GM19324 (cell line): Measurements from ENCODE around the gene CMSS1.

Experiments used
- ATAC-seq: cut with Tn5 transposase; IDR thresholded peaks from one replicate; pipeline ENCODE4 v1.9.1; 2021; ENCODE audit warnings: mild to moderate bottlenecking, moderate library complexity; ENCODE audit not compliant: unreplicated experiment, low FRiP score

CMSS1 gene

DNA sequence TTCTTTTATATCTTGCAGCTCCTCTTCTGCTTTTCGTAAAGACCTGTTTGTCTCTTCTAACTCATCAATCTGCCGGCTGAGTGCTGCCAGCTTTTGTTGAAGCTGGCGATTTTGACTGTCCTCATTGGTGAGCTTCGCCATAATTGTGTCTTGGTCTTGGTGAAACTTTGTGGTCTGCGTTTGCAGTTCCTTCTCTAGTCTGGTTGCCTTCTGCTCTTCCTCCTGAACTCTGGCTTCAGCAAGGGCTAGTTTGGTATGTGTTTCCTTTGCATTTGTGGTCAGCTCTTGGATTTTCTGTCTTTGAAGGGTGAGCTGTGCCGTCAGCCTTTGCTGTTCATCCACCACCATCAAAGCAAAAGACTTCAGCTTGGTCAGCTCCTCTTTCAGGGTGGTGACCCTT lies 32.9 kb downstream of the CMSS1 start:
- ATAC-seq: no peak

DNA sequence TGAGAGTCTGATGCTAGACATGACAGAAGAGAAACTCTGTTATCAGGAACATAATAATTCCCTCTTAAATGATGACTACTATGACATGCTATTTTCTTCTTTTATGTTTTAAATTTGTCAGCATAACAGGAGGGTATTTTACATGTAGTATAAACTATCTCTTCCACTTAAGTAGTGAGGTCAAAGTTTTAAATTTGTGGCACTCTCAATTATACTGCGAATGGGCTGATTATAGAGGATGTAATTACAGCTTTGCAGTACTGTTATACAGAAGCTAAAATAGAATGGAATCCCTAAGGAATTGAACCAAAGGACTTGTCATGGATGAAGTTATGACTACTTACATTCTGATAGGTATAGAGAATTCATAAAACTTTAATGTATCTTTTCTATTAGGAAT lies 34.3 kb downstream of the CMSS1 start:
- no peak for ATAC-seq

DNA sequence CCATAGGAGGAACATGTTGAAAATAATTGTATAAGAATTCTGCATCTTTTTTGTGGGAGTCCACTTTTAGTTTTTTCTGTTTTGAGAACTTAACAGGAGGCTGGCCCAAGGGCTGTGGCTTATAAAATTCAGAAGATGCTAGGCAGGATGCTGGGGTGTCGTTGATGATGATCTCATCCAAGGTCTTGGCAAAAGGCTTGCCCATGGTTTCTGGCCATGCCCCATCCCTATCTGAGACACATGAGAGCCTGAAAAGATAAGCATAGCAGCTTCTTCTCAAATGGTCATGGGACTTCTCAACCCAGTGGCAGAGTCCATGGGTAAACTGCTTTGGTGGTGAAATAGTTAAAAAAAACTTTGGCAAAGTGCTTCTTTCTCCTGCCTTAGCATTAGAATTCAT lies 35.2 kb downstream of the CMSS1 start:
- ATAC-seq: no peak

DNA sequence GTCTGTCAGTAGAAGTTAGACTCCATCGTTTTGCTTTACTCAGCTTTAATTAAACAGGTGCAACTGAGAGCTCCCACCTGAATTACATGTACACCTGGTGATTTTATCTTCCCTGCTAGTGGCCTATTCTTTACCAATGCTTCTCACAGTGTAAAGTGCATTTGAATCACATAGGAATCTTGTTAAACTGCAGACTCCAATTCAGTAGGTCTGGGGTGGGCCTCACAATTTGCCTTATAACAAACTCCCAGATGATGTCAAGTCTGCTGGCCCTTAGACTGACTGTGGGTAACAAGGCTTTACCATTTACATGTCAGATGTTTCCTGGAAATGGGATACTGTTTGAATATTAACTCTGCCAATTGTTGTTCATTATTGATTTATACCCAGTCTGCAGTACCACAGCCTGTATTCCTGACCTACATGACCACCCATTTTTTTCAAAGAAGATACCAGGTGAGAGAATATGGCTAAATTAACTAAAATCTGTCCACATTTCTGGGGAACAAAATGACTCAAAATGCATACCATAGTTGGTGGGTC lies 37.2 kb downstream of the CMSS1 start:
- ATAC-seq: no peak

DNA sequence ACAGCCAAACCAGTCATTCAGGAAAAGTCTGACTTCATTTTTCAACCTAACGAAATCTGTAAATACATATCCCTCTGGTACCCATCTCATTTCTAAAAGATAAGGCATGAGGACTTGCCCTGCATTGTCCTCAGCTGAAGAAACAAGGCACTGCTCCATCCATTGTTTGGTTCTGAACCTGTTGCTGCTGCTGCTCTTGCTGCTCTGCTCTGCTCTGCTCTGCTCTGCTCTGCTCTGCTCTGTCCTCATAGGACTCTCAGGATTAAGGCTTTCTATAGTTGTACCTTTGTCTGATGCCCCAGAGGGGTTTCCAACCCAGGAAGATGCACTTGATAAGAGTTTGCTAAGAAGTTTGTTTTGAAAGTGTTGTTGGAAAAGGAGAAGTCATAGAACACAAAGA lies 38.2 kb downstream of the CMSS1 start:
- ATAC-seq: no peak

DNA sequence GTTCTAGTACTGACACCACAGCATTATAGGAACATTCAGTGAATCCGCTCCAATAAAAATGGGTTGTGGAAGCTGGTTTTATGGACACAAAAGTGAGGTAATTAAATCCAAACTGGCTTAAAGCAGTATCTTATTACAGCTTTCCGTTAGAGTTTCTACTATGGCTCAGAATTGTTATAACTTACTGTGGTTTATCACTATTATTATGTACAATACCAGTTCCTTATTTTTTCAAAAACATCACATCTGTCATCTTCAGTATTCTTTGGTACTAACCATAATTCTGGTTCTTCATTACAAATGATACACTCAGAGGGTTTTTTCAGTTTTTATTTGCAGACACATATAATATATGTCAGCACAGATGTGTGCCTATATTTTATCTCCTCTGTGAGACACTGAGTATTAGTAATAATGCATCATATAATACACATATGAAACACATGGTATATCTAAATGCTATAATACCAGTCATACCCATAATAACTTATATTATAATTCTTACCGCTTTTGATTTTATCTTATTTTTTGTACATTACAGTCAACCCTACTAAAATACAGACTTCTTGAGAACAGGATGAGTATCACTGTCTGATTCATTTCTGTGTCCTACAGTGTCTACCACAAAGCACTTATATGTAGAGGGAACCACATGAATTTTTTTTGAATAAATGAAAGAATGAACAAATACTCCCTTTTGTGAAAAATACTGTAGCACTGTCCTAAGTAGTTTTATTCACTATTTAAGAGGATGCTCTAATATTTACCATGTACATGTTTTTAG lies 39.0 kb downstream of the CMSS1 start:
- no peak for ATAC-seq

DNA sequence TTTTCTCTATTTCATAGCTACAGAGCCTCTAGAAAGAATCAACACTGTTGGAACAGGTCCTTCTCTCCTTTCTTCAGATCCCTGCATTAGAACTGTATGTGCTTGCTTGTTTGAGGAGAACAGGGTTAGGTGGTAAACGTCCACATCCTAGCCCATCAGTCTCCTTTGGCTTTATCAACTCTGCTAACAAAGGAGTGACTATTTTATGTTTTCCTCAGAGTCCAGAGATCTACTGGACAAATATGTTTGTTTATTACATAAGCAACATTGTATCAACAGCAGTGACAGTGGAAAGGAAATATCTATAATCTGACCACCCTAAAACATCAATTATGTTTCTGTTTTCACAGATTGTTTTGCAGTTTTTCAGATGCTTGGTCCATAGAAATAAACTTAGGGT lies 39.6 kb downstream of the CMSS1 start:
- no peak for ATAC-seq

DNA sequence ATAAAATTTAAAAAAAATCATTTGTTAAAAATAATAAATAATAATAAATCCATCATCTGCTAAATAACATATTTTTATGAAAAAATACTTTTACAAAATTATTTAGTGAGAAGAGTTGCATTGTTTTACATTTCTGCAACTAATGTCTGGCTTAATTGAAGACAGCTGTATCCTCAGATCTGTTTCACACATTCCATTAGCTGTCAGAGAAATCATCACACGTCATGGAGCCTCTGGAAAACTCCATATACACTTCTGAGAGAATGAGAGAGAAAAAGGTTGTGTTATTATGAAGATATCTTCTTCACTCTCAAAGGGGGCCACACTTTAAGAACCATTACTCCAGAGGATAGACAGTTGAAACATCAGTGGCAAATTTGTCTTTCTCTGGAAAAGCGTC lies 40.8 kb downstream of the CMSS1 start:
- no peak for ATAC-seq

DNA sequence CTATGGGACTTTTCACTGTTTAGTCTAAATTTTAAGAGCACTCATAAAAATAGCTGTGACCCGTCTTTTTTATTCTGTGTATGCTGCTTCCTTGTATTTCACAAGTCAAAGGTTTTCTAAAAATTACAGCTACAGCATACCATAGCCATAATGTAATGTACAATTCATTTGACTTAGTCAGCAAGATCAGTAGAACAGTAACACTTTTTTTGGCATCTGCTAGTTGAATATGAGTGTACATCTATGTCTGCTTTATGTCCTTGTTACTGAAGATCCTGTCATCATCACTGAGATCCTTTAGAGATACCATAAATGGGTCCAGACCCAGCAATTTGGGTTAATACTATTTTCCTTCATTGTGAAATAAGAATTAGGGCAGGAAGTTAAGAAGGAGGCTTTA lies 42.2 kb downstream of the CMSS1 start:
- ATAC-seq: no peak

DNA sequence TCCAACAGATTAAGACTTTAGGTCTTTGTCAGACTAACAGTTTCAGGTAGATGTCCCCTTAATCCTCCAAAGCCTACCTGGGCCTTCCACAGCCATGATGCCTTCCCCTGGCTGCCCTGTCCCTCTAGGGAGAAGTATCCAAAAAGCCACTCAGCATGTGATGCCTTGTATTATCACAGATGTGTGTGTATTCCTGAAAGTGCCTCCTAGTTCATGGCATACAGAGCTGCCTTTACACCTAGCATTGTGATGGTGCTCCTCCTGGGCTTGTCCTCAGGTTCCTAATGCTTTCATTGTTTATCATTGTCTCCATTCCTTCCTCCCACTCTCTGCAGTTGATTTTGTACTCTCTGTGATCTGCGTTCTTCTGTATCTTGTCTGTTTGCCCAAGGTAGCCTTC lies 43.6 kb downstream of the CMSS1 start:
- no peak for ATAC-seq

DNA sequence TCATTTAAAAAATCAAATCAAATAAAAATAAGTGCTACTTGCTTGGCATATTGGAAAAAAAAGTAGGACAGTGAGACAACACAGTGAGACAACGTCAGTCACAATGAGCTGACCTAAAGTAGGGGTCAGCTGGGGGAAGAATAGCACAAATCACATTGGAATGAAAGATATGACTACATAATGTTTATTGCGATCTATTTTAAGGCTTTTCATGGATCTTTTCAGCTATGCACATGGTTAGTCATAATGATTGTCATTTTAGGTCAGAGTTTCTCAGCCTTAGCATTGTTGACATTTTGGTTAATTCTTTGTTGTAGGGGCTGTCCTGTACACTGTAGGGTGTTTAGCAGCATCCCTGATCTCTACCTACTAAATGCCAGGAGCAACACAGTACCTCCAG lies 44.5 kb downstream of the CMSS1 start:
- ATAC-seq: no peak

DNA sequence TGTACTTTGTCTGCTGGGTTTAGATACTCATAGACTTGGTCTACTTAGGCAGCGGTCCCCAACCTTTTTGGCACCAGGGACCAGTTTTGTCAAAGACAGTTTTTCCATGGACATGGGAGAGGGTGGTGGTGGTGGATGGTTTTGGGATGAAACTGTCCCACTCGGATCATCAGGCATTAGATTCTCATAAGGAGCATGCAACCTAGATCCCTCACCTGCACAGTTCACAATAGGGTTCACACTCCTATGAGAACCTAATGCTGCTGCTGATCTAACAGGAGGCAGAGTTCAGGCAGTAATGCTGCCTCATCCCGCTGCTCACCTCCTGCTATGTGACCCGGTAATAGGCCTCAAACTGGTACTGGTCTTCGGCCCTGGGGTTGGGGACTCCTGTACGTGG lies 45.3 kb downstream of the CMSS1 start:
- no peak for ATAC-seq

DNA sequence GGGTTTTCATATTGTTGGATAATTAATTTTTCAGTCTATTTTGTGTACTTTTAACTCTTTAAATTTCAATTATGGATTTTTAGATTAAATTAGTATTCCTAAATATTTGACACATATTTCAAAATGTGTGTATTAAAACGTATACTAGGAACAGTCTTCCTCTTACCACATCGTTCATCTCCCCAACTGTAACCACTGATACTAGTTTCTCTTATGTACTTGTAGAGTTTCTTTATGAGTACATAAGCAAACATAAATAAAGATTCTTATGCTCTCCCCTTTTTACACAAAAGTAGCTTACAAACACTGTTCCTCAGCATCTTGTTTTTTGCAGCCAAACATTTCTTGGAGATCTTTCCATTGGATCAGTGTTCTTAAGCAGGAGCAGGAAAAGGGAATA lies 45.9 kb downstream of the CMSS1 start:
- ATAC-seq: no peak

DNA sequence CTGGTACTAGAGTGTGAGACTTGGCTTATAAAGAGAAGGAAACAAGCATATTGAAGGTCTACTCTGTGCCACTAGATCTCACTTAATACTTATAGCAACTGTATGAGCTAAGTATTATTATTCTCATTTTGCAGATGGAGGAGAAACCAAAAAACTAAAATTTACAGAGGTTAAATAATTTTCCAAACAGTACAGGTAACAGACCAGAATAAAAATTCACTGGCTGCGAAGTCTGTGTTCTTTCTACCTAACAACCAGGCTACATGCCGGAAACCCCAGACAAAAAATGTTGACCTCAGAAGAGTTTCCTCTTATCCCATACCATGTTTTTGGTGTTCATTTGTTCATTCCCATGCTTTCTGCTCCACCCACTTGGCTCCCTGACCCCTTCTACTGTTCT lies 46.6 kb downstream of the CMSS1 start:
- ATAC-seq: no peak

DNA sequence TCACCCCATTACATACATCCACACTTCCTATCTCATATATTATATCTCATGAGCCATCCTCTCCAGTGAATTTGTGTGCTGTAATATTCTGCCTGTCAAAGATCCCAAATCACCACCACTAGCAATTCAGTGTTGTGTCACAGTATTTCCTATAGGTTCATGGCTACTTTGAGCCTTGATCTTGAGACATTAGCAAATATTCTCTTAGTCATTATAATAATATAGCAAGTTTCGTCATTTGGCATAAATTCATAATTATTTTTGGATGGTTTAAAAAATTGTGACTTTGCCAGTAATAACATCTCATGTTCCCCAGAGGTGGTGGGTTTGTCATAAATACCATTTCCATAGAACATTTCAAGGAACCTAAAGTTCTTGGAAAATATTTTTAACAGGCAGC lies 47.7 kb downstream of the CMSS1 start:
- no peak for ATAC-seq

DNA sequence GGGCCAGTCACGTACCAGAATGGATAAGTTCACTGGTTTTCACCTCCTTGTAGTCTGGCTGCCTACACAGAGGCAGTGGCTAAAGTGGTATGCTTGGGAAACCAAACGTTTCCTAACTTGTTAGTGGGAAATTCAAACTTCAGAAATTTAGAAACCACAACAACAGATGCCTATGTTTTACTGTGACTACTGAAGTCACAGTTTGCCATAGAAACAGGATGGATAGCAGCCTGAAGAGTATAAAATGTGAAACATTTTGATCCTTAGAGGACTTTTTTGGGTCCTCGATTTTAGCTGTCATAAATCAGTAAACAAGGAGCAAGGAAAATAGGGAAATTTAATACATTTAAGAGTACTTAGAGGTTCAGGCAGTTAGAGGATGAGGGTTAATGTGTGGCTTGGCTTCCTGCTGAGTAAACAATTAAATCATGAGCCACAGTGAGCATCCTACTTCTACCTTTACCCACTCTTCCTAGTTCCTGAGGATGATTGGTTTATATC lies 48.6 kb downstream of the CMSS1 start:
- no peak for ATAC-seq

DNA sequence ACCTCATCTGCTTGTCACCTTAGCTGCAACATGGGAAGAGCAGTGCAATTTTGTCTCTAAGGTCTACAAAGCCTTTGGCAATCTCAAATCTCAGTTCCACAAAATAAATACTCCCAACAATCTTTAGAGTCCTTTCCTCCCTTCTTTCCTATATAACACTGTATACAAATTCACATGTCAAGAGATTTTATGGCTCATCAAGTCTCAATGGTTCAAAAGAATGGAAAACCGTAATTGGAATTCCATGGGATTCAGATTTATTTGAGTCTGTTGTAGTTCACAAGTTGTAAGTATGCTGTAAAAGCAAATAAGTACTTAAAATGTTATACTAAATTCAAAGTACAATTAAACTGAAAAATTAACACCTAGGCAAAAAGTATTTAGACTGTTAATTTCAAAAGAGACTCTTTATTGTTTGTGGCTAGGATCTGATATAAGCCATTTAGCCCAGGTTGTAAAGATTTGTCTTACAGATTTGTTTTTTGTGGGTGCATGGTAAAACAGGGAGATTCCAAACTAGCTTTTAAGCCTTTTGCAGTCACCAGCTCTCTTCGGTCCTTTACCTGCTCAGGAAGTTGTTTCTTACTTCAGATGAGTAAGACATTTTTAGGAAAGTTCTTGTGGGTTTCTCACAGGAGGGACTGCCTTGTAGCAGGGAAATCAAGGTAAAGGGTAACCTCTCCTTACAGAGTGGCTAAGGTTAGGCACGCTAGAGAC lies 50.1 kb downstream of the CMSS1 start:
- ATAC-seq: no peak

DNA sequence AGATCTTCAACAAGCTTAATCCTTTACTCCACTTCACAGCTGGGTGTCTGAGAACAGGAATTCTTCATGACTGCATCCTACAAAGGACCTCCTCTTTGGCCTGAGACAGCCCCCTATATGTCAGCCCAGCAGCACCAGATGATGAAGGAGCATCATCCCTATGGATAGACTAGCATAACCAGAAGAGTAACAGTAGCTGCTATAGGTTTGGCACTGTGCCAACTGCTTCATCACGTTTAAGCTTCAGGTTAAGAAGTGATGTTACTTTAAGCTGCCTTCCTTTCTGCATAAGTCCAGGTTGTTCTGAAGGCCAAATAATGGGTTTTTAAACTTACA lies 50.6 kb downstream of the CMSS1 start:
- ATAC-seq: no peak

DNA sequence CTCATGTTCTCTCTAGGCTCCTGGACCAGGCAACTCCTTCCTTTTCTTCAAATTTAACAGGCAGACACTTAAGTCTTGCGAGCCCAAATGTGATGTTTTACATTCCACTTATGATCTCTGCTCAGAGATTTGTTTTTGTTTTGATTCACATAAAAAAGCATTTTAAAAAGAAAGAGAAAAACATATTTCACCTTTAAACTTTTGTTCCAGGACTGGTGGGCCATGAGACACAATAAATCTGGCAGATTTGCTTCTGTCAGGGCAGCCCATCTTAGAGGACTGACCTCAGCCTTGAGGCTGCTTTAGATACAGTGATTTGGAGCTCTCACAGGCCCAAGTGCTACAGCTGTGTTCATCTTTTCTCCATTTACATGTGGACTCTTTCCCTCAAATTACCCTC lies 52.0 kb downstream of the CMSS1 start:
- no peak for ATAC-seq

DNA sequence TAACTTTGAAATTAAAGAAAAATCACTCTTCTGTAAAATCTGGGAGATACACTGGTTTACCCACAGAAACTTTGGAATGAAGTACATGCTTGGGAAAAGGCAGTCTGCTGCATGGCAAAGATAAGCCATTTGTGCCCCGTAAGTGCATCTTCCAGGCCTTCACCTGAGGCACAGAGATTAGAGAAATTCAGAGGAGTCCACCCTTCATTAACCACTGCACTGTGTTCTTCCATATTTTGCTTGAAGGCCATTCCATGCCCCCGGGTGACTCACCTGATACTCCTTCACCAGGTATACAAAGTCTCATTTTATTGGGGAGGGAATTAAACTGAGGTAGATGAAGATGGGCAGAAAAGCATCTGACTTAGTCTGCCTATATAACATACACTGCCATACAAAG lies 53.0 kb downstream of the CMSS1 start:
- no peak for ATAC-seq

DNA sequence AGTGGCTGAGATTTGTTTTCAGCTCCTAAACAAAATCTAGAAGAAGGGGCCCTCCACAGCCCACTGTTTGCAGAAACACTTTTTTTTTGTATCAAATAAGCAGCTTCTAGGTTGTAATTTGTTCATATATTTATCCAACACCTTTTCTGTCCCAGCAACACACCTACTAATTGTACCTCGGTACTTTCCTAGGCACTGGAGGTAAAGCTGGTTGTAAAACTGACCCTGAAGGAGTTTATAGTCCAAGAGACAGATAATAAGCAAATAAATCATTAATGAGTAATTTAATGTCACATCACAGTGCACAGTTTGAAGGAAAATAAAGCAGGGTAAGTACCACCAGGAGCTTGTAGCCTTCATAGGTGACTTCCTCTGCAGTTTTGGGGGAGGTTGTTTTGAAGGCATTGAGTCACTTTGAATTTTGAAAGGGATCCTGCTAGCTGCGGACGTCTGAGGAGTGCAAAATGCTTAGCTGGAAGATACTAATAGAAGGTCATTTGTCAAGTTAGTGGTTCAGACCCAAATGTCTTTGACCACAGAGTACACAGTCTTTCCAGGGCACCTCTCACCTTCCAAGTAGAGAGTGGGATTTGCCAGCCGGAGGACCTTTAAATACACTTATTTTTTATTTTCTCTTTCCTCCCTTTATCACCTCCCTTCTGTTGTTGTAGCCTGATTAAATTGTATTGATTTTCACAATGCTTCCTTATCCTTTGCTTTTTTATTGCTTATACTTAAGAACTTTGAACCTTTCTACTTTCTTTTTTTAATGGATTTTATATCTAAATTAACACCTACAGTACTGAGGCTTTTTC lies 53.8 kb downstream of the CMSS1 start:
- ATAC-seq: no peak
